OCI-LY7 (cell line): Measurements from ENCODE around the gene SNX10. TPM values are rescaled to one million over a fixed set of nuclear protein-coding genes. Genes with fewer than 3 reads are reported as not detected.

Experiments
- BruUV-seq: library from RNA; stranded (reverse); fragments of 400-500 nt; replicated peaks from 2 replicates; lab custom pipeline; 2021; lab: Mats Ljungman, UMichigan
- CTCF ChIA-PET: fragments of 300-600 bp; sonication (Branson Sonifier 250); formaldehyde crosslinking; loops from one replicate; lab custom pipeline; 2022; ENCODE audit warnings: antibody characterized with exemption; ENCODE audit not compliant: unreplicated experiment; lab: Charles Lee
- POLR2A ChIA-PET: fragments of 300-600 bp; sonication (Branson Sonifier 250); formaldehyde crosslinking; loops from one replicate; lab custom pipeline; 2022; ENCODE audit warnings: antibody characterized with exemption; lab: Charles Lee
- DNase-seq: peaks from one replicate; pipeline ENCODE4 v3.0.0-alpha.2; 2015; ENCODE audit warnings: low spot score
- H2AFZ ChIP-seq: fragments of 200-600 bp; sonication (generic), shearing (Covaris generic); 2 replicates; pipeline ENCODE4 v1.6.1; 2014; ENCODE audit warnings: mild to moderate bottlenecking, antibody characterized with exemption, low read length, moderate library complexity
- H3K27ac ChIP-seq: fragments of 200-600 bp; sonication (generic); 2 replicates; pipeline ENCODE4 v1.5.1; 2014; ENCODE audit warnings: mixed run types, low read depth, mild to moderate bottlenecking, moderate library complexity, low read length, inconsistent platforms; ENCODE audit not compliant: poor library complexity, severe bottlenecking
- H3K36me3 ChIP-seq: fragments of 200-600 bp; sonication (generic); 2 replicates; pipeline ENCODE4 v1.6.1; 2014; ENCODE audit warnings: mild to moderate bottlenecking, antibody characterized with exemption, low read length, moderate library complexity, mixed read lengths; ENCODE audit not compliant: insufficient read depth
- H3K4me1 ChIP-seq: fragments of 200-600 bp; sonication (generic); 2 replicates; pipeline ENCODE4 v1.5.1; 2014; ENCODE audit warnings: mild to moderate bottlenecking, low read length; ENCODE audit not compliant: insufficient read depth, poor library complexity, severe bottlenecking
- H3K4me2 ChIP-seq: fragments of 200-600 bp; sonication (generic); 2 replicates; pipeline ENCODE4 v1.6.1; 2014; ENCODE audit warnings: mild to moderate bottlenecking, low read length
- H3K4me3 ChIP-seq: fragments of 200-600 bp; sonication (generic); 2 replicates; pipeline ENCODE4 v1.5.1; 2014; ENCODE audit warnings: mild to moderate bottlenecking, low read depth, low read length; ENCODE audit not compliant: poor library complexity, severe bottlenecking
- H3K79me2 ChIP-seq: fragments of 200-600 bp; sonication (generic); 2 replicates; pipeline ENCODE4 v1.6.1; 2016; ENCODE audit warnings: low read depth, mild to moderate bottlenecking, low read length, moderate library complexity, mixed read lengths; ENCODE audit not compliant: insufficient read depth
- H3K9me2 ChIP-seq: fragments of 200-600 bp; sonication (generic); 2 replicates; pipeline ENCODE4 v1.6.1; 2016; ENCODE audit warnings: mild to moderate bottlenecking, low read length, mixed read lengths; ENCODE audit not compliant: insufficient read depth
- H3K9me3 ChIP-seq: fragments of 200-600 bp; sonication (generic); 2 replicates; pipeline ENCODE4 v1.6.1; 2014; ENCODE audit warnings: mild to moderate bottlenecking, mixed run types, low read length, mixed read lengths
- H4K20me1 ChIP-seq: fragments of 200-600 bp; sonication (generic); 2 replicates; pipeline ENCODE4 v1.6.1; 2014; ENCODE audit warnings: mild to moderate bottlenecking, antibody characterized with exemption, low read length, moderate library complexity, mixed read lengths; ENCODE audit not compliant: insufficient read depth
- EZH2phosphoT487 ChIP-seq: fragments of 200-600 bp; sonication (generic); IDR thresholded peaks from 2 replicates; pipeline ENCODE4 v1.6.1; 2018; ENCODE audit warnings: low read depth, borderline replicate concordance, mild to moderate bottlenecking, mixed run types, antibody characterized with exemption, low read length, moderate library complexity, mixed read lengths
- intact Hi-C: fragments of 100-400 bp; cut with micrococcal nuclease; formaldehyde crosslinking; loops from one replicate; pipeline ENCODE4 v1.10.0; 2022; ENCODE audit not compliant: unreplicated experiment
- total RNA-seq, 2 experiments: library from RNA; depleted of rRNA in 1 of 2; stranded (reverse); fragments of >200 nt in 1 of 2; shearing (Covaris generic) in 1 of 2; gene quantifications; 2 replicates each; pipeline ENCODE4 v1.2.3, GENCODE V29; 2014 to 2022
- TF ChIP-seq, protein P1 (sequence below): fragments of 200-600 bp; sonication (generic); conservative IDR thresholded peaks from 2 replicates; pipeline ENCODE4 v1.5.1; 2014; ENCODE audit warnings: mild to moderate bottlenecking, antibody characterized with exemption, low read length, moderate library complexity, mixed read lengths

Gene SNX10
- total RNA-seq, 2 experiments from 2014 or later, result 14.3 to 32.9 TPM

DNA sequence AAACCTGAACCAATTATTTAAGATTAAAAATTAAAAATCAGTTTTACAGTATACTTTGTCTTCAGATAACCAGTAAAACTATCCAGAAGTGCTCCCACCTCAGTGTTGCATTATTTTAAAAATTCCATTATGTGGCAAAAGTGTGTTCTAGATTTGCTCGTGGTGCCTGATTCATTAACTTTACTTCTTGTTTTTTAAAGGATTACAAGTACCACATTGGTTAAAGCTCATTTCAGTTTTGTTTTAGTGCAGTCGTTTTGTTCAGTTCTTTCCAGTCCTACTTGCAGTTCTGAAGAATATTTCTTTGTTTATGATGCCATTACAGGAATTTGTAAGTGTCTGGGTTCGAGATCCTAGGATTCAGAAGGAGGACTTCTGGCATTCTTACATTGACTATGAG lies 69.0 kb downstream of the SNX10 start:
- no peaks in the 10 kb centered on the region; the same call in none of the 2 replicates for H4K20me1 ChIP-seq
- no TSS peak for BruUV-seq
- intact Hi-C loops, result no loop called here
- CTCF ChIA-PET, result no interaction called here
- H3K4me1 ChIP-seq, result peaks cover 28% of the 10 kb centered on the region
- H3K4me2 ChIP-seq, result no peak overlapping the region
- H3K79me2 ChIP-seq, result peaks cover 3% of the 10 kb centered on the region; the same call in 1 of the 2 replicates
- DNase-seq, result no peak
- no peak overlapping the region for H3K27ac ChIP-seq
- H2AFZ ChIP-seq, result no peak overlapping the region
- POLR2A ChIA-PET, result interaction anchor here (0.9 kb wide), 1 partner anchor 467 kb away, joined by 3 read pairs; no protein-coding TSS in a partner anchor
- no peaks in the 10 kb centered on the region for H3K9me2 ChIP-seq
- peaks cover 21% of the 10 kb centered on the region; the same call in 1 of the 2 replicates for H3K36me3 ChIP-seq
- TF ChIP-seq, protein P1, sequence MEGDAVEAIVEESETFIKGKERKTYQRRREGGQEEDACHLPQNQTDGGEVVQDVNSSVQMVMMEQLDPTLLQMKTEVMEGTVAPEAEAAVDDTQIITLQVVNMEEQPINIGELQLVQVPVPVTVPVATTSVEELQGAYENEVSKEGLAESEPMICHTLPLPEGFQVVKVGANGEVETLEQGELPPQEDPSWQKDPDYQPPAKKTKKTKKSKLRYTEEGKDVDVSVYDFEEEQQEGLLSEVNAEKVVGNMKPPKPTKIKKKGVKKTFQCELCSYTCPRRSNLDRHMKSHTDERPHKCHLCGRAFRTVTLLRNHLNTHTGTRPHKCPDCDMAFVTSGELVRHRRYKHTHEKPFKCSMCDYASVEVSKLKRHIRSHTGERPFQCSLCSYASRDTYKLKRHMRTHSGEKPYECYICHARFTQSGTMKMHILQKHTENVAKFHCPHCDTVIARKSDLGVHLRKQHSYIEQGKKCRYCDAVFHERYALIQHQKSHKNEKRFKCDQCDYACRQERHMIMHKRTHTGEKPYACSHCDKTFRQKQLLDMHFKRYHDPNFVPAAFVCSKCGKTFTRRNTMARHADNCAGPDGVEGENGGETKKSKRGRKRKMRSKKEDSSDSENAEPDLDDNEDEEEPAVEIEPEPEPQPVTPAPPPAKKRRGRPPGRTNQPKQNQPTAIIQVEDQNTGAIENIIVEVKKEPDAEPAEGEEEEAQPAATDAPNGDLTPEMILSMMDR, result no peak
- no peak for TF ChIP-seq EZH2phosphoT487
- H3K4me3 ChIP-seq, result no peak overlapping the region
- no peaks in the 10 kb centered on the region for H3K9me3 ChIP-seq

DNA sequence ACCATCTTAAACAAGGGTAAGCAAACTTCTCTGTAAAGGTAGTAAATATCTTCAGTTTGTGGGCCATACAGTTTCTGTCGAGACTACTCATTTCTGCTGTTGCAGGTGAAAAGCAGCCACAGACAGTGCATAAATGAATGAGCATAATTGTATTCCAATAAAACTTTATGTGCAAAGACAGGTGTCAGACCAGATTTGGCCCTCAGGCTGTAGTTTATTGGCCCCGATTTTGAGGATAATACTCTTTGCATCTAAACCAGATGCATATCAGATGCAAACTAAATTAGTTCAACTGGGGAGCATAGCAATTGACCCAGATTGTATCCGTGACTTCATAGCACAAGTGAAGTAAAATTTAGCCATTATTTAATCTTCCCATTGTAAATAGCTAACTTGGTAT lies 70.0 kb downstream of the SNX10 start:
- ChIA-PET CTCF (no interaction called here), POLR2A (interaction anchor here (1.9 kb wide), 1 partner anchor 19 kb away, joined by 4 read pairs; no protein-coding TSS in a partner anchor)
- H3K27ac ChIP-seq, result no peak overlapping the region
- H3K36me3 ChIP-seq, result peaks cover 30% of the 10 kb centered on the region; the same call in 1 of the 2 replicates
- no peak overlapping the region for H3K4me2 ChIP-seq
- no peaks in the 10 kb centered on the region for H3K9me2 ChIP-seq
- H4K20me1 ChIP-seq, result no peaks in the 10 kb centered on the region; the same call in none of the 2 replicates
- TF ChIP-seq, protein P1, result no peak
- no peak for TF ChIP-seq EZH2phosphoT487
- no peak overlapping the region for H3K4me3 ChIP-seq
- no peak overlapping the region for H2AFZ ChIP-seq
- no peaks in the 10 kb centered on the region for H3K9me3 ChIP-seq
- peaks cover 3% of the 10 kb centered on the region; the same call in 1 of the 2 replicates for H3K79me2 ChIP-seq
- DNase-seq, result no peak
- intact Hi-C loops, result no loop called here
- BruUV-seq, result no TSS peak
- H3K4me1 ChIP-seq, result peaks cover 28% of the 10 kb centered on the region

DNA sequence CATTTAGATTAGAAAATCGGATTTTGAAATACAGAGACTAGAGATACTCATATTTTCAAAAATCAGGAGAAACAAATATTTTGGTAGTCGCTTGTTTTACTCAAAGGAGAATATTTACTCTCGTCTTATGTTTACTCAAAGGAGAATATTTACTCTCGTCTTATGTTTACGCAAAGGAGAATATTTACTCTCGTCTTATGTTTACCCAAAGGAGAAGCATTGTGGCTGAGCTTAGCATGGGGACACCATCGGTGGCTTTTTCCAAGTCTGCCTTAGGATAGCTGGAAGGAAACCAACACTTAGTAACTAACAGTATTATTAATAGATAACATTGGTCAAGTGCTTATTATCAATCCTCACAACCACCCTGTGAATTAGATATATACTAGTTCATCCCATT lies 71.8 kb downstream of the SNX10 start:
- intact Hi-C loops, result no loop called here
- H3K4me3 ChIP-seq, result no peak overlapping the region
- no peak overlapping the region for H3K27ac ChIP-seq
- CTCF ChIA-PET, result no interaction called here
- no peak overlapping the region for H3K4me2 ChIP-seq
- H4K20me1 ChIP-seq, result no peaks in the 10 kb centered on the region; the same call in 1 of the 2 replicates
- peaks cover 28% of the 10 kb centered on the region for H3K4me1 ChIP-seq
- BruUV-seq, result no TSS peak
- H3K9me3 ChIP-seq, result no peaks in the 10 kb centered on the region
- DNase-seq, result no peak
- peaks cover 3% of the 10 kb centered on the region; the same call in 1 of the 2 replicates for H3K79me2 ChIP-seq
- no peaks in the 10 kb centered on the region for H3K9me2 ChIP-seq
- TF ChIP-seq, protein P1, result no peak
- TF ChIP-seq EZH2phosphoT487, result no peak
- POLR2A ChIA-PET, result interaction anchor here (1.0 to 1.1 kb wide), 2 partner anchors 28 to 1606 kb away, joined by 3 read pairs; no protein-coding TSS in a partner anchor
- H3K36me3 ChIP-seq, result peaks cover 44% of the 10 kb centered on the region; the same call in 1 of the 2 replicates
- H2AFZ ChIP-seq, result no peak overlapping the region
